Activated gamma-delta T cell treated with anti-CD3 and anti-CD28 coated beads, Interleukin-2, amount 50 U/mL, for 16 hours (primary cell): Measurements from ENCODE around the gene IFT88.

Experiments
- DNase-seq: peaks from one replicate; pipeline ENCODE4 v3.0.0-alpha.2; 2020; ENCODE audit warnings: low read depth

The IFT88 gene

GRCh38 chr13:20565115-20565736, 1.7 kb upstream of the IFT88 start:
- no peak for DNase-seq

- DNase-seq: no peak
These were observed 474 bp upstream of the IFT88 start for GRCh38 chr13:20566468-20566897.

GRCh38 chr13:20567881-20568528, 1.0 kb downstream of the IFT88 start:
- no peak for DNase-seq

GRCh38 chr13:20570517-20570916, 3.6 kb downstream of the IFT88 start:
- DNase-seq: no peak

GRCh38 chr13:20571676-20572075, 4.7 kb downstream of the IFT88 start:
- no peak for DNase-seq

- DNase-seq: no peak
These were observed 6.2 kb downstream of the IFT88 start for GRCh38 chr13:20573186-20573585.

DNA sequence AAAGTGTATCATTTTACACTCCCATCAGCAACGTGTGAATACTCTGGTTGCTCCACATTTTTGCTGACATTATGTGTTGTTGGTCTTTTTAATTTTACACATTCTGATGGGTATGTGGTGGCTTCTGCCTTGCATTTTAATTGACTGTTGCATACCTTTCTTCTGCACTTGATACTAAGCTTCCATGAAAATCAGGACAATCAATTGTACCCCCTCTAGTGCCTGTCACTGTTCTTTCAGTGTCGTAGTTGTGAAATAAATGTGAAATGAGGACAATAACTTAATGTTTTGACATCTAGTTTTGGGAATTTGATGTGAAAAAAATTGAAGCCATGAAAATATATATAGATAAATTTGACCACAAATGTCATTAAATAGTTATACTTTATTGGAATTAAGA, 6.7 kb downstream of the IFT88 start:
- no peak for DNase-seq

DNA sequence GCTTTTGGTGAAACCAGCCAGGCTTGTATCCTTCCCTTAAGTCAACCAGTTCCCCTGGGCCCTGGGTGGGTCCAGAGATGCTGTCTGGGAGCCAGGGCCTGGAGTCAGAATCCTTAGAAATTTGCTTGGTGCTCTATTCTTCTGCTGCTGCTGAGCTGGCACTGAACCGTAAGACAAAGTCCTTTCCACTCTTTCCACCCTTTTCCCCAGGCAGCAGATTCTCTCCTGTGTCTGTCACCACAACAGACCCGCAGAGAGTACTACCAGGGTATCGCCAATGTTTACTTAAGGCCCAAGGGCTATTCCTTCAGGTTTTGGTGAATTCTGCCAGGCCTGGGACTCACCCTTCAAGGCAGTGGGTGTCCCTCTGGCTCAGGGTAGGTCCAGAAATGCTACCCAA, 12.2 kb downstream of the IFT88 start:
- no peak for DNase-seq

DNA sequence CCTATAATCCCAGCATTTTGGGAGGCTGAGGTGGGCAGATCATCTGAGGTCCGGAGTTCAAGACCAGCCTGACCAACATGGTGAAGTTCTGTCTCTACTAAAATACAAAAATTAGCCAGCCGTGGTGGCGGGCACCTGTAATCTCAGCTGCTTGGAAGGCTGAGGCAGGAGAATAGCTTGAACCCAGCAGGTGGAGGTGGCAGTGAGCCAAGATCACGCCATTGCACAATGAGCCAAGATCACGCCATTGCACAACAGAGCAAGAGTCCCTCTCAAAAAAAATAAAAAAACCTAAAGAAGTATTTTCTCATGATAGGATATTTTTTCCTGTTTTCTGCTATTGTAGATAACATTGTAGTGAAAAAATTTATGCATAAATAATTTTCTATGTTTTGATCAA, 13.3 kb downstream of the IFT88 start:
- no peak for DNase-seq

DNA sequence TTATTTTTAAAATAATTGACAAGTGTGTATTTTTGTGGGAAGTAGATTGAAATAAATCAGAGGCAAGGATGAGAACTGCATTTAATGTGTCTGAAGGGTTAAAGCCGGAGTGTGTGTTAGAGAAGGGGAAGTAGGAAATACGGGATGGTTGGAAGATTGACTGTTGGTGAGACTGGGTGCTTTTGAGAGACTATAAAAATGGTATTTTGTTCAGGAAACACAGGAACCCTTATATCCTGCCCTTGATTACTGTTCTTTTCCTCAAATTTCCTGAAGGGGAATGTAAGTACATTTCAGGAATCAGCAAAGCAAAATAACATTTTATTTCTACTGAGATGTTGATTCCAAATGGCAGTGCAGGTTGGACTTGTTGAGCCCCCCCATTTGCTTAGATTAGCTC, 15.1 kb downstream of the IFT88 start:
- no peak for DNase-seq

GRCh38 chr13:20583803-20584293, 16.9 kb downstream of the IFT88 start:
- DNase-seq: no peak

DNA sequence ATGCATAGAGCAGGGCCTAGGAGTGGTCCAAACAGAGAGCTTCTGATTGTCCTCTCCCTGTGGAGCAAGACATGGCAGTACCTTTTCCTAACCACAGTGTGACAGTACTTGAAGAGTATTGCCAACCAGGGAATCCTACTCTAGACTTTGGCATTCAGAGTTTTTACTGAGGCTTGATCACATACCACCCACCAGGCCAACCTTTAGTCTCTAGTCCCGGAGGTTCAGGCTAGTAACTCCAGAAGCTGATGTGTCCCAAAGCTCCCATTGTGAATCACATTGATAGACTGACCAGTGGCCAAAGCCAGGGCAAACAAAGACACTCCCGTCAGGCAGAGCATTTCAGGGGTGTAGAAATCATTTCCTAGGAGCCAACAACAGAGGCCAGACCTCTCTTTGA, 18.4 kb downstream of the IFT88 start:
- DNase-seq: no peak

GRCh38 chr13:20588529-20589110, 21.7 kb downstream of the IFT88 start:
- no peak for DNase-seq

DNA sequence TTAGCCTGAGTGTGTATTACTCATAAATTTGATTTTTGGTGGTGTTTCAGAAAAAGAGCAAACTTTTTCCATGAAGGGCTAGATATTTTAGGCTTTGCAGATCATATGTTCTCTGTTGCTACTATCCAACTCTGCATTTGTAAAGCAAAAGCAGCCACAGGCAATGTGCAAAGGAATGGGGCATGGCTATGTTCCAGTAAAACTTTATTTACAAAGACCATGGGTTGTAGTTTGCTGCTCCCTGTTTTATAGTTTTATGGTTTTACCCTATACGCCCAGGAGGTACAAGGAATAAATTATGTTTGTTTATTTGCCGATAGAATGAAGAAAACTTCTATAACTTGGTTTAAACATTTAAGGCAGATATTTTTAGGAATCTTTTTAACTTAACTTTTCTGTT, 23.6 kb downstream of the IFT88 start:
- DNase-seq: no peak

DNA sequence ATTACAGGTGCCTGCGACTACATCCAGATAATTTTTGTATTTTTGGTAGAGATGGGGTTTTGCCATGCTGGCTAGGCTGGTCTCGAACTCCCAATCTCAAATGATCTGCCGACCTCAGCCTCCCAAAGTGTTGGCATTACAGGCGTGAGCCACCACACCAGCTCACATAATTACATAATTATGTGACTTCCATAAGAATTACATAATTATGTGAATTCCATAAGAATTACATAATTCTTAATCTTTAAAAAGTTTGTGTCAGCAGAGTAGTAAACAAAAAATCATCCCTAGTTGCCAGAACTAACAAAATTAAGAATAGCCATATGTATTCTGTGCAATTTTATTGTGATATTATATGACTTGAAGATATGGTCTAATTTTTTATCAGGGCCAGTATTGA, 25.6 kb downstream of the IFT88 start:
- no peak for DNase-seq

GRCh38 chr13:20594280-20594679, 27.3 kb downstream of the IFT88 start:
- DNase-seq: no peak

DNA sequence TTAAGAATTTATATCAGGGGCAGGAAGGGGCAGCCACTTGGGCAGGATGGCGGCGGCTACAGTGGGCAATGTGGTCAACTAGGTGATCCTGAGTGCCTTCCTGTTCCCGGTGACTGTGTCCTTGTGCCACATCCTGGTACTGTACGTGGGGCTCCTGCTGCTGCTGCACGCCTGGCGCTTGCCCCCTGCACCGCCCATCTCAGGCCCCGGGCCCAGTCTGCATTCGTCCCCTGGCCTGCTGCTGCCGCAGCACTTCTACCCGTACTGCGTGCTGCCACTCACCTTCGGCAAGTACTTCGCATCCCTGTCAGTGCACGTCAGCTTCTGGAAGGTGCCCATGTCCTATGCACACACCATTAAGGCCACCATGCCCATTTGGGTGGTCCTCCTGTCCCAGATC, 40.1 kb downstream of the IFT88 start:
- DNase-seq: no peak

DNA sequence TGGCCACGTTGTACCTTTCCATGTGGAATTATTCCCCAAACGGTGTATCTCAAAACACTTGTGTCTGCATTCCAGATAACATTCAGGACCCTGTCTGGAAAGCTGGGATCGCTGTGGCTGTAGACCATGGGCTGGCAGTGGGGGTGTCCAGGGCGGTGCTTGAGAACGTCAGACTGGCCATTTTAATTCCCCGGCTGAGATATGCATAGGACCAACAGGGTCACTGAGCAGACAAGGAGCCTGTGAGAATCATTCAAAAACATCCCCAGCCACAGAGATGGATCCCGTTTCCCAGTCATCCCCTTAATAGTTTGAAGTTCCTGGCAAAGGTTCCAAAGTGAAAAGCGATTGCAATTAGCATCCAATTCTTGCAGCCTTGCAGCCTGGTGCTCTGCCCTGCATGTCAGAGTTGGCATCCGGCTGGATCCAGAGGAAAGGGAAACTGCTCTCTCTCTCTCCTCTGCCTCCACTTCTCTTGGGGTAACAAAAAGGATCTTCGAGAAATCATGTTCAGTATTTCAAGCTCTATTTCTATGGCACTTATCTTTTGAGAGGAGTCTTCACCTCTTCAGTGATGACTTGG, 41.6 kb downstream of the IFT88 start:
- no peak for DNase-seq

GRCh38 chr13:20609145-20609544, 42.2 kb downstream of the IFT88 start:
- no peak for DNase-seq

GRCh38 chr13:20610006-20610405, 43.0 kb downstream of the IFT88 start:
- DNase-seq: no peak

DNA sequence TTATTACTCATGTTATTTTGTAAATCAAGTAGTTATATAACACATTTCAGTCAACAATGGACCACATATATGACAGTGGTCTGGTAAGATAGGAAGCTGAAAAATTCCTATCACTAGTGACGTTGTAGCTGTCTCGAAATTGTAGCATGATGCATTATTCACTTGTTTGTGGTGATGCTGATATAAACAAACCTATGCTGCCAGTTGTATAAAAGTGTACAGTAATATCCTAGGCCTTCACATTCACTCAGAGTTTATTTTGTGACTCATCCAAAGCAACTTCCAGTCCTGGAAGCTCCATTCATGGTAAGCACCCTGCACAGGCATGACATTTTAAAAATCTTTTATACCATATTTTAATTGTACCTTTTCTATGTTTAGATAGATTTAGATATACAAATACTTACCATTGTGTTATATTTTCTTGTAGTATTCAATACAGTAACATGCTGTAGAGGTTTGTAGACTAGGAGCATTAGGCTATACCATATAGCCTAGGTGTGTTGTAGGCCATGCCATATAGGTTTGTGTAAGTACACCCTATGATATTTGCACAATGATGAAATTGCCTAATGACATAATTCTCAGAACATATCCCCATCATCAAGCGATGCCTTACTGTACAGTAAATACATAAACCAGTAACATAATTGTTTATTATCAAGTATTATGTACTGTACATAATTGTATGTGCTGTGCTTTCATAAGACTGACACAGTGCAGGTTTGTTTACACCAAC, 49.3 kb downstream of the IFT88 start:
- DNase-seq: no peak

GRCh38 chr13:20623000-20623399, 56.0 kb downstream of the IFT88 start:
- no peak for DNase-seq

- DNase-seq: no peak
These were observed 57.3 kb downstream of the IFT88 start for GRCh38 chr13:20624213-20624612.
